Natural killer cell (primary cell): ENCODE measurements around the gene DIAPH3. TPM values are rescaled to one million over a fixed set of nuclear protein-coding genes. Genes with fewer than 3 reads are reported as not detected.

ENCODE experiments used
- ATAC-seq, 3 donors: fragments of 150-1000 bp in 2 of 3; fragments of 200-7000 bp in 1 of 3; cut with Tn5 transposase; 1 replicate in 1 of 3; 2 replicates in 2 of 3; pipeline ENCODE4 v1.10.0; 2021; ENCODE audit warnings: mild to moderate bottlenecking in 2 of 3, moderate library complexity in 2 of 3
- DNase-seq, 2 donors: peaks; one replicate each; pipeline versions ENCODE4 v3.0.0 to v3.0.0-alpha.2; 2013 to 2021; ENCODE audit warnings: mixed read lengths in 1 of 2
- H3K27ac ChIP-seq: one replicate; pipeline ENCODE4 v1.5.1; 2013; ENCODE audit warnings: mild to moderate bottlenecking, low read length
- H3K27me3 ChIP-seq: one replicate; pipeline ENCODE4 v1.6.1; 2013; ENCODE audit warnings: low read length; ENCODE audit not compliant: control insufficient read depth, insufficient read depth
- H3K36me3 ChIP-seq: one replicate; pipeline ENCODE4 v1.6.1; 2013; ENCODE audit warnings: low read length; ENCODE audit not compliant: control insufficient read depth, insufficient read depth
- H3K4me1 ChIP-seq: one replicate; pipeline ENCODE4 v1.6.1; 2013; ENCODE audit warnings: low read length; ENCODE audit not compliant: control insufficient read depth, insufficient read depth
- H3K4me3 ChIP-seq: one replicate; pipeline ENCODE4 v1.5.1; 2013; ENCODE audit warnings: low read length
- H3K9me3 ChIP-seq: one replicate; pipeline ENCODE4 v1.6.1; 2013; ENCODE audit warnings: low read length; ENCODE audit not compliant: control insufficient read depth, insufficient read depth
- H3K27ac Mint-ChIP-seq, 2 donors: one replicate each; pipeline ENCODE4 v1.8.0; 2022; ENCODE audit warnings: mild to moderate bottlenecking in 2 of 2, mixed read lengths in 2 of 2, moderate library complexity in 1 of 2
- H3K27me3 Mint-ChIP-seq, 2 donors: one replicate each; pipeline ENCODE4 v1.8.0; 2022; ENCODE audit warnings: low read depth in 2 of 2, mixed read lengths in 2 of 2
- H3K36me3 Mint-ChIP-seq: one replicate; pipeline ENCODE4 v1.8.0; 2022; ENCODE audit warnings: mixed read lengths
- H3K4me1 Mint-ChIP-seq, 2 donors: one replicate each; pipeline ENCODE4 v1.8.0; 2022; ENCODE audit warnings: mixed read lengths in 2 of 2
- H3K4me3 Mint-ChIP-seq: one replicate; pipeline ENCODE4 v1.8.0; 2022; ENCODE audit warnings: mild to moderate bottlenecking, moderate library complexity, mixed read lengths
- H3K9me3 Mint-ChIP-seq, 2 donors: one replicate each; pipeline ENCODE4 v1.8.0; 2022; ENCODE audit warnings: mixed read lengths in 2 of 2
- WGBS: methylation state at CpG from one replicate; pipeline ENCODE4 v1.1.7; 2013; ENCODE audit warnings: missing lambda C conversion rate; ENCODE audit not compliant: insufficient coverage; 5-methylcytosine and 5-hydroxymethylcytosine counted together
- intact Hi-C: fragments of 100-400 bp; cut with micrococcal nuclease; formaldehyde crosslinking; loops from one replicate; pipeline ENCODE4 v1.14.2; 2022
- total RNA-seq, 4 donors: library from RNA; stranded (reverse); fragments of 120-200 nt in 1 of 4; gene quantifications; one replicate each; pipeline versions ENCODE4 v1.2.3 to v1.2.4, GENCODE V29; 2013 to 2022
- TF ChIP-seq, protein P1 (sequence below): fragments of 200-600 bp; IDR thresholded peaks from one replicate; pipeline ENCODE4 v1.8.0; 2022; ENCODE audit warnings: antibody characterized with exemption

Gene DIAPH3
- total RNA-seq, 3 donors from 2014 or later (not counting 1 experiment from before 2014, with no cell fraction given) = 0.54 to 1.0 (median 0.98) TPM

GRCh38 chr13:59829690-59830089 lies 334.0 kb downstream of the DIAPH3 start:
- Mint-ChIP-seq H3K4me3 (no peak overlapping the region), H3K27ac (no peak overlapping the region), H3K36me3 (no peaks in the 10 kb centered on the region), H3K9me3 (peaks cover 0 to 3% of the 10 kb centered on the region in 2 donors), H3K4me1 (no peaks in the 10 kb centered on the region), H3K27me3 (no peaks in the 10 kb centered on the region)
- no peaks in the 10 kb centered on the region for H3K9me3 ChIP-seq
- ATAC-seq (no peak), DNase-seq (no peak)
- TF ChIP-seq, protein P1, sequence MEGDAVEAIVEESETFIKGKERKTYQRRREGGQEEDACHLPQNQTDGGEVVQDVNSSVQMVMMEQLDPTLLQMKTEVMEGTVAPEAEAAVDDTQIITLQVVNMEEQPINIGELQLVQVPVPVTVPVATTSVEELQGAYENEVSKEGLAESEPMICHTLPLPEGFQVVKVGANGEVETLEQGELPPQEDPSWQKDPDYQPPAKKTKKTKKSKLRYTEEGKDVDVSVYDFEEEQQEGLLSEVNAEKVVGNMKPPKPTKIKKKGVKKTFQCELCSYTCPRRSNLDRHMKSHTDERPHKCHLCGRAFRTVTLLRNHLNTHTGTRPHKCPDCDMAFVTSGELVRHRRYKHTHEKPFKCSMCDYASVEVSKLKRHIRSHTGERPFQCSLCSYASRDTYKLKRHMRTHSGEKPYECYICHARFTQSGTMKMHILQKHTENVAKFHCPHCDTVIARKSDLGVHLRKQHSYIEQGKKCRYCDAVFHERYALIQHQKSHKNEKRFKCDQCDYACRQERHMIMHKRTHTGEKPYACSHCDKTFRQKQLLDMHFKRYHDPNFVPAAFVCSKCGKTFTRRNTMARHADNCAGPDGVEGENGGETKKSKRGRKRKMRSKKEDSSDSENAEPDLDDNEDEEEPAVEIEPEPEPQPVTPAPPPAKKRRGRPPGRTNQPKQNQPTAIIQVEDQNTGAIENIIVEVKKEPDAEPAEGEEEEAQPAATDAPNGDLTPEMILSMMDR = no peak
- H3K4me3 ChIP-seq = no peak overlapping the region
- intact Hi-C loops = no loop called here
- H3K27ac ChIP-seq = no peak overlapping the region
- H3K27me3 ChIP-seq = no peaks in the 10 kb centered on the region
- no peaks in the 10 kb centered on the region for H3K36me3 ChIP-seq
- no peaks in the 10 kb centered on the region for H3K4me1 ChIP-seq

DNA sequence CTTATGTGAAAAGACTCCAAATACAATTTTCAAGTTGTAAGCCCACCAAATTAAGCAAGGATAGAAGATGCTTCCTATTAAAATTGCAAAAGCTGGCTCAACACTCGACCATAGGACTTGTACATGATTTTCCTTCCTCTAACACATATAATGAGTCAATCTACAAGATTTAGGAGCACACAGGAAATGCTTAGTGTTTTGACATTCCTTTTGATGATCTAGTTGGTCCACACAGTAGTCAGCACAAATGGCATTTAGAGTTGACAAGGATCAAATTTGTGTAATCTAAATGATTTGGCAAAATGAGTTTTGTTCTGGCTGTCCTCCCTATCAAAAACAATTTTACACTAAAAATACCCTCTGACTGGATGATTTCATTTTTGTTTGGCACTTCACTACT lies 340.2 kb downstream of the DIAPH3 start:
- WGBS = 88% methylated on average over 1 of the region's 1 CpG
- DNase-seq (no peak), ATAC-seq (no peak)
- no peak overlapping the region for H3K27ac ChIP-seq
- Mint-ChIP-seq H3K4me3 (no peak overlapping the region), H3K4me1 (no peaks in the 10 kb centered on the region), H3K27me3 (no peaks in the 10 kb centered on the region), H3K36me3 (no peaks in the 10 kb centered on the region), H3K27ac (no peak overlapping the region), H3K9me3 (peaks cover 0 to 3% of the 10 kb centered on the region in 2 donors)
- H3K36me3 ChIP-seq = no peaks in the 10 kb centered on the region
- H3K9me3 ChIP-seq = no peaks in the 10 kb centered on the region
- no peaks in the 10 kb centered on the region for H3K27me3 ChIP-seq
- H3K4me1 ChIP-seq = no peaks in the 10 kb centered on the region
- TF ChIP-seq, protein P1 = no peak
- intact Hi-C loops = no loop called here
- no peak overlapping the region for H3K4me3 ChIP-seq

DNA sequence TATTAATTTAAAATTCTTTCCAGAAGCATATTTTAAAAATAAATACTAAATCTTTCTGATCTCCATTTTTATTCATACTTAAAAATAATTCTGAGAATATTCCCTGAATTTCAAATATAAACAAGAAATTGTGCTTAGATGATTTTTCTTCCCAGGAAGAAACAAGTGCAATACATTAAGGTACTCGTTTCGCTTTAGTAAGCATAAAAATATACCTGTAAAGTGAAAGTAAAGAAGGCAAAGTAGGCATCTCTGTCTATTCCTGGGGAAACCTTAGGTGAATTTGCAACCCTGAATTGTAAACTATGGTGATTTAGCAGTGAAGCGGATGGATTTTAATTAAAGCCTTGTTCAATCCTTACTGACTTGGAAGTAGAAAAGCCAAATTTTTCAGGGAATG lies 354.2 kb downstream of the DIAPH3 start:
- intact Hi-C loops = no loop called here

GRCh38 chr13:59806801-59807200 lies 356.9 kb downstream of the DIAPH3 start:
- no peak overlapping the region for H3K27ac ChIP-seq
- no peaks in the 10 kb centered on the region for H3K4me1 Mint-ChIP-seq
- H3K27me3 Mint-ChIP-seq = no peaks in the 10 kb centered on the region
- H3K9me3 Mint-ChIP-seq = no peaks in the 10 kb centered on the region
- TF ChIP-seq, protein P1 = no peak
- DNase-seq = no peak
- intact Hi-C loops = no loop called here
- no peaks in the 10 kb centered on the region for H3K27me3 ChIP-seq
- H3K27ac Mint-ChIP-seq = no peak overlapping the region
- no peak overlapping the region for H3K4me3 ChIP-seq
- no peaks in the 10 kb centered on the region for H3K36me3 ChIP-seq
- no peaks in the 10 kb centered on the region for H3K36me3 Mint-ChIP-seq
- H3K4me1 ChIP-seq = no peaks in the 10 kb centered on the region
- ATAC-seq = no peak
- no peaks in the 10 kb centered on the region for H3K9me3 ChIP-seq
- no peak overlapping the region for H3K4me3 Mint-ChIP-seq

More for the DNA sequence above, 354.2 kb downstream of the DIAPH3 start:
- TF ChIP-seq, protein P1 = no peak
- Histone ChIP-seq H3K9me3 (no peaks in the 10 kb centered on the region), H3K27ac (no peak overlapping the region), H3K4me1 (no peaks in the 10 kb centered on the region), H3K4me3 (no peak overlapping the region), H3K36me3 (no peaks in the 10 kb centered on the region), H3K27me3 (no peaks in the 10 kb centered on the region)
- Mint-ChIP-seq H3K4me1 (no peaks in the 10 kb centered on the region), H3K27me3 (no peaks in the 10 kb centered on the region), H3K27ac (no peak overlapping the region), H3K9me3 (peaks cover 0 to 2% of the 10 kb centered on the region in 2 donors), H3K4me3 (no peak overlapping the region), H3K36me3 (no peaks in the 10 kb centered on the region)
- 97% methylated on average over 3 of the region's 3 CpGs for WGBS
- no peak for DNase-seq
- ATAC-seq = no peak
